ENCODE measurements around the gene HRH3. TPM values are rescaled to one million over a fixed set of nuclear protein-coding genes. Genes with fewer than 3 reads are reported as not detected.

The HRH3 gene
- total and polyA plus RNA-seq, 12 donors, result 0.06 to 0.80 (median 0.11) TPM; not detected in 8

DNA sequence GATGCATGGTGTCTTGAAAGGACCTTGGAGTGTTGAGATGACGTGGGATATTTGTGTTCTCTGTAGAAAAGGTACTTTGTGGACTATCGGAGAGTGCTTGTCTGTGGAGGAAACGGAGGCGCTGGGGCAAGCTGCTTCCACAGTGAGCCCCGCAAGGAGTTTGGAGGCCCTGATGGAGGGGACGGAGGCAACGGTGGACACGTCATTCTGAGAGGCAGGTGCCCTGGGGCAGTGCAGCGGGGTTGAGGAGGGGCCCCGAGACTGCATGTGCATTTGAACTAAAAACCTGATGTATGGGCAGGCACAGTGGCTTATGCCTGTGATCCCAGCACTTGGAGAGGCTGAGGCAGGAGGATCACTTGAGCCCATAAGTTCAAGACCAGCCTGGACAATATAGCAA lies 24.3 kb downstream of the HRH3 start:
- H3K36me3 ChIP-seq (replicated peaks in 1 of 2), result peaks cover 0 to 48% of the 10 kb centered on the region in 2 donors
- no peak for TF ChIP-seq POLR2A (IDR thresholded peaks at IDR 0.05)
- TF ChIP-seq, protein P1, sequence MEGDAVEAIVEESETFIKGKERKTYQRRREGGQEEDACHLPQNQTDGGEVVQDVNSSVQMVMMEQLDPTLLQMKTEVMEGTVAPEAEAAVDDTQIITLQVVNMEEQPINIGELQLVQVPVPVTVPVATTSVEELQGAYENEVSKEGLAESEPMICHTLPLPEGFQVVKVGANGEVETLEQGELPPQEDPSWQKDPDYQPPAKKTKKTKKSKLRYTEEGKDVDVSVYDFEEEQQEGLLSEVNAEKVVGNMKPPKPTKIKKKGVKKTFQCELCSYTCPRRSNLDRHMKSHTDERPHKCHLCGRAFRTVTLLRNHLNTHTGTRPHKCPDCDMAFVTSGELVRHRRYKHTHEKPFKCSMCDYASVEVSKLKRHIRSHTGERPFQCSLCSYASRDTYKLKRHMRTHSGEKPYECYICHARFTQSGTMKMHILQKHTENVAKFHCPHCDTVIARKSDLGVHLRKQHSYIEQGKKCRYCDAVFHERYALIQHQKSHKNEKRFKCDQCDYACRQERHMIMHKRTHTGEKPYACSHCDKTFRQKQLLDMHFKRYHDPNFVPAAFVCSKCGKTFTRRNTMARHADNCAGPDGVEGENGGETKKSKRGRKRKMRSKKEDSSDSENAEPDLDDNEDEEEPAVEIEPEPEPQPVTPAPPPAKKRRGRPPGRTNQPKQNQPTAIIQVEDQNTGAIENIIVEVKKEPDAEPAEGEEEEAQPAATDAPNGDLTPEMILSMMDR (IDR thresholded peaks at IDR 0.05), result no peak
- no peaks in the 10 kb centered on the region for H3K4me1 ChIP-seq (replicated peaks in 1 of 2)
- no peaks in the 10 kb centered on the region for H3K9me3 ChIP-seq (replicated peaks in 1 of 3)
- intact Hi-C loops (cut with DNase I), result no loop called here
- no peak overlapping the region for H3K27ac ChIP-seq
- H3K27me3 ChIP-seq, result no peaks in the 10 kb centered on the region
- DNase-seq, result no peak
- H3K4me3 ChIP-seq, result no peak overlapping the region
- 93 to 97% (median 94%) methylated on average over 10 of the region's 10 CpGs for WGBS, 4 donors

DNA sequence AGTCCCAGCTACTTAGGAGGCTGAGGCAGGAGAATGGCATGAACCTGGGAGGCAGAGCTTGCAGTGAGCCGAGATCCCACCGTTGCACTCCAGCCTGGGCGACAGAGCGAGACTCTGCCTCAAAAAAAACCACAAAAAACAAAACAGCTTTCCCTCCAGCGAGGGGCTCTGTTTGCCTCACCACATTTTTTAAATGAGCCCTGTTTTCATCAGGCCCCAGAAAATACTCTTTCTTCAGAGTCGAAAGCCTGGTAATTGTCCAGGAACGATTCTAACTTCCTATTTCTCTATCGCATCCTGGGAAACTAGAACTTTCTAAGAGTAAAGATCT lies 25.0 kb downstream of the HRH3 start:
- Histone ChIP-seq H3K4me1 (replicated peaks in 1 of 2) (no peaks in the 10 kb centered on the region), H3K27me3 (no peaks in the 10 kb centered on the region), H3K9me3 (replicated peaks in 1 of 3) (no peaks in the 10 kb centered on the region), H3K4me3 (no peak overlapping the region), H3K36me3 (replicated peaks in 1 of 2) (peaks cover 0 to 42% of the 10 kb centered on the region in 2 donors), H3K27ac (no peak overlapping the region)
- intact Hi-C loops (cut with DNase I), result no loop called here
- WGBS, 4 donors, result 81 to 89% (median 86%) methylated on average over 8 of the region's 8 CpGs
- TF ChIP-seq, protein P1 (IDR thresholded peaks at IDR 0.05), result no peak
- no peak for TF ChIP-seq POLR2A (IDR thresholded peaks at IDR 0.05)
- DNase-seq, result no peak

DNA sequence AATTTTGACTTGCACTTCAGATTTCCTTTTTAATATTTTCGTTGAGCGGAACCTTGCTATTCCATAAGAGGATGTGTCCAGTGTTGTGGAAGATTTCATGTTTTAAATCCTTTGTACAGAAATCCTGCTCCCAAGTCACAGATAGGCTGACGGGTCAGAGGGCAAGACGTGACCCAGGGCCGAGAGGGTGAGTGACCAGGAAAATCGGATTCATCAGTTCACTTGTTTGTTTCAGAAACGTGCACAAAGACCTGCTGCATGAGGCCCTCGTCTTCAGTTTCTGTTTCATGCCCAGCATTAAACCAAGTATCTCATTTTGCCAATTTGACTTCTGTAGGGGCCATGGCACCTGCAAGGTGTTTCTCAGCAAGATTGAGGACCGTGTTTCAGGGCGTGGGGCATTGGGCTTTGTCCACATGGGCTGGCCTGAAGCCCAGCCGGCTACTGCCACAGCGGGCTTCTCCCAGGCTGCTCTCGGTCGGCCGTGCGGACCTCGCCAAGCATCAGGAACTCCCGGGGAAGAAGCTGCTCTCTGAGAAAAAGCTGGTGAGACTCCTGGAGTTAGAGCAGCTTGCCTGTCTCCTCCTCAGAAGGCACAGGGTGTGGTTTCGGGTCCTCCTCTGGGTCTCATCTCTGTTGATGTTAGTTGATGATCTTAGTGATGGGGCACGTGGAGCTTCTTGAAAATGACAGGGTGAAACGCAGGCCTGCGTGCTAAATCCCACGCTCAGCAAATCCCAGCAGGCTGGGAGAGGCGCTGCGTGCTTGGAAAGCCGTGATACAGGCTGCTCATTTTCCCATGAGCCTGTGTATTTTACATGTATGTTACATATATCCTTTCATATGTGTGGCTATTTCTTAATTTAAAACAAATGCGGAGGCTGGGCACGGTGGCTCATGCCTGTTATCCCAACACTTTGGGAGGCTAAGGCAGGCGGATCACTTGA lies 26.7 kb downstream of the HRH3 start:
- Histone ChIP-seq H3K27ac (no peak overlapping the region), H3K27me3 (no peaks in the 10 kb centered on the region), H3K4me3 (no peak overlapping the region), H3K4me1 (replicated peaks in 1 of 2) (no peaks in the 10 kb centered on the region), H3K36me3 (replicated peaks in 1 of 2) (peaks cover 0 to 41% of the 10 kb centered on the region in 2 donors), H3K9me3 (replicated peaks in 1 of 3) (no peaks in the 10 kb centered on the region)
- TF ChIP-seq POLR2A (IDR thresholded peaks at IDR 0.05), result no peak
- TF ChIP-seq, protein P1 (IDR thresholded peaks at IDR 0.05), result no peak
- intact Hi-C loops (cut with DNase I), result no loop called here
- 90 to 92% (median 91%) methylated on average over 29 of the region's 29 CpGs for WGBS, 4 donors
- DNase-seq, result no peak

DNA sequence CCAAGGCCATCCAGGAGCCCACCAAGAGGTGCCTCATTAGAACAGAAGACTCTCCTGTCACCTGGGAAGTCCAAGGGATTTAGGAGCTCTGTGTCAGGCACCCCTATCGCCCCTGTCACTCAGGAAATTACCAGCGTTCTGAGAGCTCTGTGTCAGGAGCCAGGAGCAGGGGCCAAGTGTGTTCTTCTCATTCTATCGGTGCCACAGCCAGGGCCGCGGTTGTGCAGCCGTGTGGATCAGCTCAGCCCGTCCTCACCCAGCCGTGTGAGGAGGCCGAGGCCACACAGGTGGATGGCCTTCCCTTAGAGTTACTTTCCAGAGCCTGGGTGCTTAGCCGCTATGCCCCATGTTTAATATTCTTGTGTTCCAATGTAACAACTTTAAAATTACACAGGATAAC lies 27.4 kb downstream of the HRH3 start:
- Histone ChIP-seq H3K27me3 (no peaks in the 10 kb centered on the region), H3K9me3 (replicated peaks in 1 of 3) (no peaks in the 10 kb centered on the region), H3K4me3 (no peak overlapping the region), H3K27ac (no peak overlapping the region), H3K36me3 (replicated peaks in 1 of 2) (peaks cover 0 to 33% of the 10 kb centered on the region in 2 donors), H3K4me1 (replicated peaks in 1 of 2) (no peaks in the 10 kb centered on the region)
- intact Hi-C loops (cut with DNase I), result no loop called here
- WGBS, 4 donors, result 78 to 85% (median 80%) methylated on average over 7 to 10 of the region's 10 CpGs
- no peak for TF ChIP-seq POLR2A (IDR thresholded peaks at IDR 0.05)
- TF ChIP-seq, protein P1 (IDR thresholded peaks at IDR 0.05), result no peak
- no peak for DNase-seq
